Activated CD4-positive, alpha-beta T cell treated with anti-CD3 and anti-CD28 coated beads, Interleukin-2, amount 50 U/mL, for 24 hours (primary cell): ENCODE measurements around the gene E2F6.

Experiments
- DNase-seq, 2 donors: peaks; one replicate each; pipeline ENCODE4 v3.0.0-alpha.2; 2020; ENCODE audit warnings: low read depth in 1 of 2, low spot score in 1 of 2

E2F6 gene

GRCh38 chr2:11458753-11459152 is 7.2 kb downstream of the E2F6 start:
- DNase-seq: no peak

DNA sequence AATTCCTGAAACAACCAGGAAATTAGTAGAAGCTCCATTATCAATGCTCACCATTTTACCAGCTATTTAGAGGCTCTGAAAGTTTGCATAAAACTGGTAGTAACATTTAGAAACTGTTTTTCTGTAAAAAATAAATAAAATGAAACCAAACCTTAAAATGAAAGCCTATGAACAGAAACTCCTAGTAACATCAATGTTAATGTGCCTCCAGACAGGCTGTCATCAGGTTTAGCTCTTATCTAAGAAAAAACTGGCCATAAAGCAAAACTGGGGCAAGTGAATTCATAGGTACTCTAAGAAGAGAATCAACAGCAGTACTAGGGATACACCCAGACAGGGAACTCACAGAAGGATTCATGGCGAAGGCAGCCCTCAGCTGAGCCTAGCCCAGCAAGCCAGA is 8.0 kb downstream of the E2F6 start:
- no peak for DNase-seq

GRCh38 chr2:11456251-11456650 is 9.7 kb downstream of the E2F6 start:
- no peak for DNase-seq

- DNase-seq: no peak
These were observed 11.1 kb downstream of the E2F6 start for GRCh38 chr2:11454824-11455223.

GRCh38 chr2:11450791-11451190 is 15.2 kb downstream of the E2F6 start:
- DNase-seq: no peak

DNA sequence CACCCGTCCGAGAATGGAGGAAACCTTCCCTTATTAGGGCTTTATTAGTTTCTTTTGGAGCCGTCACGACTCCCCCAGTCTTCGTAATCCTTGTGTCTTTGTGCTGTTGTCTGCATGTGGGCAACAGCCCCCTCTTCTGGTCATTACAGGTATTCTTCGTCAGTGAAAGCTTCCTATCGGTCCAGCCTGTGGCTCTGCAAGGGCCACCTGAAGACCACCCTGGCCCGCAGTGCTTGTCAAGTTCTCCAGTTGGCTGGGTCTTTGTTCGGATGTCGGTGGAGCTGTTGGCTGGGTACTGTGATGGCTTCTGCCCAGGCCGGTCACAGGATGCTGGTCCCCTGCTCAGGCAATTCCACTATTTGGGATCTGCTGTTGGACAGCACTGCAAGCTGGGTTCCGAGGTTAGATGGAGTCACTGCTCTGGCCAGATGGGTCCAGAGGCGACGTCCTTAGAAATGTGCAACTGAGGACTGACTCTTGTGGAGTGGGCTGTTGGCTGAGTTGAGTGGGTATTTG is 19.2 kb downstream of the E2F6 start:
- peak in 1 of 2 donors; percentile 30 for DNase-seq

- DNase-seq: no peak
These were observed 21.2 kb downstream of the E2F6 start for GRCh38 chr2:11444737-11445136.

DNA sequence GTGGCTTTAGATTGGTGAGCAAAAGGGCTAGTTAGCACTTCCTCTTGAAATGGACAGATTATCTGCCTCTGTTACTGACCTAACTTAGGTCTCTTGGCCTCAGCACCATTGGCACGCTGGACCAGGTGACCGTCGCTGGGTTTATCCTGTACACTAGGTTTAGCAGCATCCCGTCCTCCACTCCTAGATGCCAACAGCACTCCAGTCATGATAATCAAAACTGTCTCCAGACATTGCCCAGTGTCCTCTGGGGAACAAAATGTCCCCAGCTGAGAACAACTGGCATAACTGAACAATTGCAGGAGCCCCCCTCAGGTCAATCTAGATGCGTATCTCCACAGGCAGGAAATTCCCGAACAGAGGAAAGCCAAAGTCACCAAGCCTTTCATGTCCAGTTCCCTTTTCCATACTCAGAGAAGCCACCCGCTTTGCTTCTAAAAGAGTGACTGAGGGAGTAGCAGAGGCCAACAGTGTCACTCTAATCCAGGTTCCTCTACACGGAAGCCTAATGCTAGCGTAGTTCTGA is 27.3 kb downstream of the E2F6 start:
- no peak for DNase-seq

DNA sequence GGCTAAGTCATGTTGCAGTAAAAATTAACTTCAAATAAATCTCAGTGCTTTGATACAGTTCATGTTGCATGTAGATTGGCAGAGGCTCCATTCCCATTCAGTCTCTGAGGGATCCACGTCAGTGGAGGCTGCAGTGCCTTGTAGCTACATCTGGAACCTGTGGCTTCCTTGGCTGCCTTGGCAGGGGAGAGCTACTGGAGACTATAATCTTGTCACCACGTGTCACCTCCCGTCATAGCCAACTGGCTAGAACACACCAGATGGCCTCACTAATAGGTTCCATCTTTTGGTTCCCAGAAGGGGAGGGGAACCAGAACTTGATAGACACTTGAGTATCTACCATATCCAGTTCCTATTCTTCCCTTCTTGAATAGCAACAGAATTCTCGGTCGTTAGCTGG is 28.4 kb downstream of the E2F6 start:
- no peak for DNase-seq

DNA sequence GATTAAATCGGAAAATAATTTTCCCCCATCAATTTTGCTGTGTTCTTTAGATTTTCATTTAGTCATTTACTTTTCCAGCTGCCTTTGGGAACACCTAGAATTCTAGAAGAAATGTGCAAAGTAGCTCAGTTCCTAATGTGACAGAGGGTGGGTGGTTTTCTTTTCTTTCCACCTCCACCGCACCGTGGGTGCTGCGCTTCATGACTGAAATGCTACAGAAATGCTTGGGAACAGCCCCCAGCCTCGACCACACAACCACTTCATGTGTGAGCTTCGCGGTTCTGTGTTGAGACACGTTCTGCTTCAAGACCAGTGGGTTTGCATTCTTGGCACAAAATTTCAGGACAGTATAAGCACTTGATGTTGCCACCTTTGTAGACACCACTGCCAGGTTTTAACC is 30.9 kb downstream of the E2F6 start:
- no peak for DNase-seq

DNA sequence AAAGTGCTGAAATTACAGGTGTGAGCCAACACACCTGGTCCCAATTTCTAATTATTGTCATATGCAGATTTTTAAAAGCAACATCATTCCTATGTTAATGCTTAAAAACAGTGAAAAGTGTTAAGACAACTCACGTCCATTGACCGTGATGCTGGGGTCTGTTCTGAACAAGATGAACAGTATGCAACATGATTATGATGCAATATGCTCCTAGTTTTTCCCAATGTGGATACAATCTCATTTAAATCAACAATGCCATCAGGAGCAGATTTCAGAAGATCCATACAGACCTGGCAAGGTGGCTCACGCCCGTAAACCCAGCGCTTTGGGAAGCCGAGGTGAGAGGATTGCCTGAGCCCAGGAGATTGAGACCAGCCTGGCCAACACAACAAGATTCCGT is 31.5 kb downstream of the E2F6 start:
- DNase-seq: no peak

DNA sequence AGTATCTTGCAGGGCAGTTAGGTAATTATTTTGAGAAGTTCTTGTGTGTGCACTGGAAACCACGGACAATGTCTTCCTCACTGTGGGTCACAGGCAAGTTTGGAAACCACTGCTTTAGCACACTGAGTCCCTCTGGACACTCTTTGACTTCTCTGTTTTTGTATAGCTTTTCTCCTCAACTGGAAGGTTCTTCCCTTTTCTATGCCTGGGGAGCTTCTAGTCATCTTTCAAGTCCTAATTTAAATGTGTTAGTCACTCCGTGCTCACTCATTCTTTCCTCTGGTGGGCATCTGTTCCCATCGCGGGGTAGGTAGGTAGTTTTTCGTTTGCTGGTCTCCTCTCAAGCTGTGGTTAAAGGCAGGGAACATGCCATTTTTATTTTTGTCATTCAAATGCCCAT is 32.1 kb downstream of the E2F6 start:
- no peak for DNase-seq

GRCh38 chr2:11430729-11431128 is 35.2 kb downstream of the E2F6 start:
- DNase-seq: no peak

- no peak for DNase-seq
These were observed 38.7 kb downstream of the E2F6 start for GRCh38 chr2:11427224-11427623.

DNA sequence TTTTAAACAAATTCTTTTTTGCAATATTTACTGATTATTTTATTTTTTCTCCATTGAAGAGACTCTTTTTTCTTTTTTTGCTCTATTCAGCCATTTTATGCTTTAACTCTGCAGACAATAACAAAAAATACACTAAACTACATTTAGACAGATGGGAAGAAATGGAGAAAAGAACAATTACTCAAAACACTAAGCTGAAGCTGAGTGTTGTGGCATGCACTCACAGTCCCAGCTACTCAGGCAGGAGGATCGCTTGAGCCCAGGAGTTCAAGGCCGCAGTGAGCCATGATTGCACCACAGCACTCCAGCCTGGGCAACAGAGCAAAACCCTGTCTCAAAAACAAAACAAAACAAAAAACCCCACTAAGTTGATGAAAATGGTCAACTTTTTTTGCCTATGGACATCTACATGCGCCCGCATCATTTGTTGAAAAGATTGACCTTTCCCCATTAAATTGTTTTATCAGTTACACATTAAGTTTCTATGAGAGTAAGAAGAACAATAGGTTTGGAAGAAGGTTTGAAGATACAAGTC is 43.0 kb downstream of the E2F6 start:
- no peak for DNase-seq

GRCh38 chr2:11422491-11422865 is 43.5 kb downstream of the E2F6 start:
- DNase-seq: no peak

DNA sequence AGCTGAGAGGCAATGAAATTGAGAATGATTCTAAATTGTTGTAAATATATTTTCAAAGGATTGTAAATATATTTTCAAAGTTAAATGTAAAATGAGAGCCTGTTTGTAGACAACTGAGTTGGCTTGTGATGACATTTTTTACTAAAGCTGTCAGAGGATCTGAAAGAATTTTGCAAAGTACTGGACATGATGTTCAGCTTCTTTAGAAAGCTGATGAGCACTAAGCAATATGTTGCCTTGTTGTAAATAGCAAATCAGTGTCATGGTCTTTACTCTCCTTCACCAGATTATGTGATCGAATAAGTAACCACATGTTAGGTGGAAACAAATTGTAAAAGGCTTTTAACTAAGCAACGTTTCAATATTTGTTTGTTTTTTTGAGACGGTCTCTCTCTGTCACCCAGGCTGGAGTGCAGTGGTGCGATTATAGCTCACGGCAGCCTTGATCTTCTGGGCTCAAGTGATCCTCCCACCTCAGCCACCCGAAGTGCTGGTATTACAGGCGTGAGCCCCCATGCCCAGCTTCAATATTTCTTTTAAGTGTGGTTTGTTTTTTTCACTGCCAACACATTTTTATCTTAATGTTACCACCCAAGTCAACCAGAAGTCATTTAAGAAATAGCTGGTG is 44.0 kb downstream of the E2F6 start:
- DNase-seq: no peak

GRCh38 chr2:11420671-11421070 is 45.3 kb downstream of the E2F6 start:
- DNase-seq: no peak

DNA sequence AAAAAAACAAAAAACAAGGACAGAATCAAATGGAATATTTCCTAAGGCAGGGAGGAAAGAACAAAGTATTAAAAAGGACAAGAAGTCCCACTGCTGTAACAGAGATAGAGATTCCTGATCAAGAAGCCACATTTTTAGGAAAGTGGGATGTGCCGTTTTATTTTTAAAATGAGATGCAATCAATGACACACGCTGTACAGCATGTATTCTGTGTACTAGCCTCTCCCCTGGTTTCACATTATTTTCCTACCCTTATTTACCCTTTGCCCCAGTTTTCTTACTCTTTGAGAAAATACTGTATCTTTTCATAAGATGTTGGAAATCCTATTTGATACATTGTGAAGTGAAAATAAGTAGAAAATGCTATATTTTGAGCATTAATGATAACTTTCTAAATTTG is 45.8 kb downstream of the E2F6 start:
- DNase-seq: no peak

DNA sequence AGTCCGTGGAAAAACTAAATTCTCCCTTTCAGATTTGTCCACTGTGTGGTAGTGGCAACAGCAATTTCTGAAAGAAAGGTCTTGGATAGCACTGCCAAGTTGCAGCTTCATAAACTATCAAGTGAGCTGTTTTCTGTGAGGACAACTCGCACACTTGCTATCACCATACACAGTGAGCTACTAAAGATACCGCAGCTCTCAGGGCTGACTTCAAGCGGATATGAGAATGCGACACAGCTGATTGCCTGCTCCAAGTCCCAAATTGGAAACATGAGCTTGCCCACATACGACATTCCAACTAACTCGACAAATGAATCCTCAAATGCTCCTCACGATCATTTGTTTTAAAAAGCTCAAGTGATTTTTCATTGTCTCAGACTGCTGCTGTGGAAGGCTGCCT is 46.2 kb downstream of the E2F6 start:
- no peak for DNase-seq

- no peak for DNase-seq
These were observed 47.9 kb downstream of the E2F6 start for GRCh38 chr2:11417946-11418585.

DNA sequence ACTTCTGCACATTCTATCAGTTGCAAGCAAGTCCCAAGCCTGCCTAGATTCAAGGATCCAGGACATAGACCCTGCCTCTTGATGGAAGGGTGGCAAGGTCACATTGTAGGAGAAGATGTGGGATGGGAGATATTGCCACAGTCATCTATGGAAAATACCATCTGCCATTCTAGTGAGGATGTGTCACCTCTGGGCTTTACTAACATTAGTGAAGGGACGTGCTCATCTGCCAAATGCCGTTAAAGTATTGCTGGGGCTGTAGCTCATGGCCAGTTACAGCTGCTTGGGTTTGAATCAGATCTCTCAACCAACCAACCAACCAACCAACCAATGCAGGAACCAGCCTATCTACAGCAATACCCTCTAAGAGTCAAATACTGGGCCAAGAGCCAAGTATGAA is 49.0 kb downstream of the E2F6 start:
- DNase-seq: no peak

DNA sequence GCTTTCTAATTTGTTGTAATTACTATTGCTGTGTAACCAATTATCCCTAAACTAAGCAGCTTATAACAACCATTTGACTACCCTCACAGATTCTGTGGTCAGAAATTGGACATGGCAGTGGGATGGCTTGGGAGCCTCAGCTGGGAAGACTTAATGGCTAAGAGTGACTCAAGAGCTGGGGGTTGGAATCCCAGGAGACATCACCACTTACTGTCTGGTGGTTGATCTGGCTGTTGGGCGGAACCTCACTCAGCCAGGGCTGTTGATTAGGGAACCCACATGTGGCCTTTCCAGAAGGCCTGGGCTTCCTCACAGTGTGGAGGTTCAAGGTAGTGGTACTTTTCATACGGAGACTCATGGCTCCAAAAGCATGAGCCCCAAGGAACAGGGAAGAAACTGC is 49.8 kb downstream of the E2F6 start:
- no peak for DNase-seq
